OCI-LY1 (cell line): ENCODE measurements around the gene SSBP2.
"Not testable (repeated sequence)": the region's sequence is repeated elsewhere in the genome, so short reads cannot be mapped to it uniquely, and the experiment has no call there.

Experiments
- CTCF ChIP-seq: fragments of 200-600 bp; sonication (generic), shearing (Covaris generic); IDR thresholded peaks from 2 replicates; pipeline ENCODE4 v1.5.1; 2017; ENCODE audit warnings: mild to moderate bottlenecking, antibody characterized with exemption, low read length, moderate library complexity, mixed read lengths
- EZH2 ChIP-seq: fragments of 200-600 bp; sonication (generic), shearing (Covaris generic); IDR thresholded peaks from 2 replicates; pipeline ENCODE4 v1.8.0; 2017; ENCODE audit warnings: borderline replicate concordance, mixed run types, mild to moderate bottlenecking, antibody characterized with exemption, low read length, moderate library complexity, mixed read lengths

- not testable (repeated sequence) for TF ChIP-seq EZH2, CTCF
Measured at GRCh38 chr5:81660624-81661023, 90.3 kb downstream of the SSBP2 start.
